GM23338 (cell line): ENCODE results near the gene EPAS1. TPM values are rescaled to one million over a fixed set of nuclear protein-coding genes. Genes with fewer than 3 reads are reported as not detected.

Experiments
- ATAC-seq: fragments of 200-7000 bp; cut with Tn5 transposase; 3 replicates; pipeline ENCODE4 v1.9.1; 2020
- DNase-seq: peaks from one replicate; pipeline ENCODE4 v3.0.0-alpha.2; 2015; ENCODE audit warnings: low spot score
- H2AFZ ChIP-seq: fragments of 200-600 bp; sonication (generic); 2 replicates; pipeline ENCODE4 v1.8.0; 2016; ENCODE audit warnings: antibody characterized with exemption, mild to moderate bottlenecking, moderate library complexity
- H3F3A ChIP-seq: fragments of 200-600 bp; sonication (generic); replicated peaks from 2 replicates; pipeline ENCODE4 v1.8.0; 2017; ENCODE audit warnings: antibody characterized with exemption, mixed run types, low read depth
- H3K27ac ChIP-seq: fragments of 200-600 bp; sonication (generic); 2 replicates; pipeline ENCODE4 v1.6.1; 2016; ENCODE audit warnings: low read depth
- H3K27me3 ChIP-seq: fragments of 200-600 bp; sonication (generic); 2 replicates; pipeline ENCODE4 v1.8.0; 2016; ENCODE audit warnings: mild to moderate bottlenecking, mixed run types, moderate library complexity; ENCODE audit not compliant: insufficient read depth
- H3K36me3 ChIP-seq: fragments of 200-600 bp; sonication (generic); 2 replicates; pipeline ENCODE4 v1.8.0; 2016; ENCODE audit warnings: mild to moderate bottlenecking; ENCODE audit not compliant: insufficient read depth
- H3K4me1 ChIP-seq: fragments of 200-600 bp; sonication (generic); 2 replicates; pipeline ENCODE4 v1.8.0; 2016; ENCODE audit warnings: mild to moderate bottlenecking, moderate library complexity; ENCODE audit not compliant: insufficient read depth
- H3K4me2 ChIP-seq: fragments of 200-600 bp; sonication (generic); 2 replicates; pipeline ENCODE4 v1.7.1; 2017; ENCODE audit warnings: mixed run types
- H3K4me3 ChIP-seq: fragments of 200-600 bp; sonication (generic); 2 replicates; pipeline ENCODE4 v1.6.1; 2016; ENCODE audit warnings: mixed run types
- H3K79me2 ChIP-seq: fragments of 200-600 bp; sonication (generic); replicated peaks from 2 replicates; pipeline ENCODE4 v1.8.0; 2017; ENCODE audit warnings: mild to moderate bottlenecking; ENCODE audit not compliant: insufficient read depth
- H3K9me2 ChIP-seq: fragments of 200-600 bp; sonication (generic); 2 replicates; pipeline ENCODE4 v1.8.0; 2017; ENCODE audit not compliant: insufficient read depth
- H4K20me1 ChIP-seq: fragments of 200-600 bp; sonication (generic); replicated peaks from 2 replicates; pipeline ENCODE4 v1.8.0; 2017; ENCODE audit warnings: mild to moderate bottlenecking; ENCODE audit not compliant: insufficient read depth
- H3K27ac Mint-ChIP-seq: 2 replicates; pipeline ENCODE4 v1.8.0; 2020; ENCODE audit warnings: inconsistent platforms, mild to moderate bottlenecking, moderate library complexity, mixed read lengths
- H3K27me3 Mint-ChIP-seq: 3 replicates; pipeline ENCODE4 v1.8.0; 2022; ENCODE audit warnings: low read depth, mild to moderate bottlenecking, moderate library complexity, mixed read lengths, inconsistent platforms; ENCODE audit not compliant: insufficient read depth, poor library complexity
- H3K36me3 Mint-ChIP-seq: 3 replicates; pipeline ENCODE4 v1.8.0; 2021; ENCODE audit warnings: low read depth, mild to moderate bottlenecking, inconsistent platforms, moderate library complexity, mixed read lengths
- H3K4me1 Mint-ChIP-seq: 3 replicates; pipeline ENCODE4 v1.8.0; 2020; ENCODE audit warnings: mild to moderate bottlenecking, inconsistent platforms, mixed read lengths
- H3K4me3 Mint-ChIP-seq: 3 replicates; pipeline ENCODE4 v1.8.0; 2021; ENCODE audit warnings: moderate library complexity, mild to moderate bottlenecking, inconsistent platforms, mixed read lengths
- H3K9me3 Mint-ChIP-seq: 3 replicates; pipeline ENCODE4 v1.8.0; 2020; ENCODE audit warnings: moderate library complexity, mild to moderate bottlenecking, inconsistent platforms, mixed read lengths
- CREB1 ChIP-seq: fragments of 250-450 bp; sonication (Bioruptor Pico); IDR thresholded peaks from 2 replicates; pipeline ENCODE4 v1.5.0; 2020; ENCODE audit warnings: low read depth, mild to moderate bottlenecking, moderate library complexity
- EZH2phosphoT487 ChIP-seq: fragments of 200-600 bp; sonication (generic); IDR thresholded peaks from one replicate; pipeline ENCODE4 v1.8.1; 2018; ENCODE audit warnings: antibody characterized with exemption; ENCODE audit not compliant: unreplicated experiment
- JUNB ChIP-seq: IDR thresholded peaks from one replicate; pipeline ENCODE4 v1.6.1; 2016; ENCODE audit warnings: antibody characterized with exemption; ENCODE audit not compliant: unreplicated experiment
- NANOG ChIP-seq: IDR thresholded peaks from 2 replicates; pipeline ENCODE4 v1.6.1; 2016; ENCODE audit warnings: antibody characterized with exemption, borderline replicate concordance
- POLR2AphosphoS5 ChIP-seq: IDR thresholded peaks from 2 replicates; pipeline ENCODE4 v1.6.1; 2016; ENCODE audit warnings: antibody characterized with exemption, low read depth
- STAT1 ChIP-seq: IDR thresholded peaks from one replicate; pipeline ENCODE4 v1.6.1; 2016; ENCODE audit warnings: antibody characterized with exemption; ENCODE audit not compliant: unreplicated experiment
- ZNF114 ChIP-seq: fragments of 250-450 bp; sonication (Bioruptor Pico); IDR thresholded peaks from 2 replicates; pipeline ENCODE4 v1.5.0; 2020; ENCODE audit warnings: mild to moderate bottlenecking, moderate library complexity
- ZNF331 ChIP-seq: fragments of 250-450 bp; sonication (Bioruptor Pico); IDR thresholded peaks from 2 replicates; pipeline ENCODE4 v1.5.0; 2020; ENCODE audit warnings: low read depth, mild to moderate bottlenecking, moderate library complexity
- polyA plus RNA-seq: library from polyadenylated mRNA; unstranded; fragments of >200 nt; fragmentation: Nextera tagmentation; extraction: Ambion mirVana; gene quantifications from 2 replicates; pipeline ENCODE4 v1.2.1, GENCODE V29; 2016
- total RNA-seq: library from RNA; depleted of rRNA; stranded (reverse); fragments of >200 nt; shearing (Covaris generic); gene quantifications from 2 replicates; pipeline ENCODE4 v1.2.3, GENCODE V29; 2014
- TF ChIP-seq, protein P1 (sequence below), 2 experiments: fragments of 200-600 bp in 1 of 2; sonication (generic) in 1 of 2; conservative IDR thresholded peaks; 2 replicates each; pipeline versions ENCODE4 v1.5.1 to v1.6.1; 2016 to 2017; ENCODE audit warnings: antibody characterized with exemption in 2 of 2, low read depth in 2 of 2, mild to moderate bottlenecking in 2 of 2, moderate library complexity in 1 of 2
- TF ChIP-seq, protein P2 (sequence below): IDR thresholded peaks from 2 replicates; pipeline ENCODE4 v1.6.1; 2016; ENCODE audit warnings: antibody characterized with exemption
- TF ChIP-seq, protein P3 (sequence below): IDR thresholded peaks from one replicate; pipeline ENCODE4 v1.6.1; 2018; ENCODE audit warnings: antibody characterized with exemption; ENCODE audit not compliant: unreplicated experiment

Gene EPAS1
- total and polyA plus RNA-seq, 2 experiments from 2014 or later, result 0.68 to 5.4 TPM

- no peaks in the 10 kb centered on the region for H4K20me1 ChIP-seq
- no peaks in the 10 kb centered on the region for H3K79me2 ChIP-seq
- H2AFZ ChIP-seq, result no peak overlapping the region
- no peaks in the 10 kb centered on the region for H3K4me1 Mint-ChIP-seq
- no peak overlapping the region for H3K4me2 ChIP-seq
- no peaks in the 10 kb centered on the region for H3K36me3 Mint-ChIP-seq
- peaks cover 6% of the 10 kb centered on the region for H3K27me3 Mint-ChIP-seq
- H3K27me3 ChIP-seq, result no peaks in the 10 kb centered on the region
- DNase-seq, result no peak
- 0 out of 2 replicates have a peak, but pooled peaks cover 6% of the 10 kb centered on the region for H3K9me2 ChIP-seq
- H3K36me3 ChIP-seq, result no peaks in the 10 kb centered on the region
- no peak overlapping the region for H3K4me3 ChIP-seq
- H3K27ac Mint-ChIP-seq, result no peak overlapping the region
- no peak overlapping the region for H3K4me3 Mint-ChIP-seq
- no peak for ATAC-seq
- H3F3A ChIP-seq, result no peaks in the 10 kb centered on the region
- no peak for TF ChIP-seq JUNB
- TF ChIP-seq NANOG, result no peak
- no peak for TF ChIP-seq ZNF114 (CRISPR knock-in tag)
- TF ChIP-seq, protein P1, sequence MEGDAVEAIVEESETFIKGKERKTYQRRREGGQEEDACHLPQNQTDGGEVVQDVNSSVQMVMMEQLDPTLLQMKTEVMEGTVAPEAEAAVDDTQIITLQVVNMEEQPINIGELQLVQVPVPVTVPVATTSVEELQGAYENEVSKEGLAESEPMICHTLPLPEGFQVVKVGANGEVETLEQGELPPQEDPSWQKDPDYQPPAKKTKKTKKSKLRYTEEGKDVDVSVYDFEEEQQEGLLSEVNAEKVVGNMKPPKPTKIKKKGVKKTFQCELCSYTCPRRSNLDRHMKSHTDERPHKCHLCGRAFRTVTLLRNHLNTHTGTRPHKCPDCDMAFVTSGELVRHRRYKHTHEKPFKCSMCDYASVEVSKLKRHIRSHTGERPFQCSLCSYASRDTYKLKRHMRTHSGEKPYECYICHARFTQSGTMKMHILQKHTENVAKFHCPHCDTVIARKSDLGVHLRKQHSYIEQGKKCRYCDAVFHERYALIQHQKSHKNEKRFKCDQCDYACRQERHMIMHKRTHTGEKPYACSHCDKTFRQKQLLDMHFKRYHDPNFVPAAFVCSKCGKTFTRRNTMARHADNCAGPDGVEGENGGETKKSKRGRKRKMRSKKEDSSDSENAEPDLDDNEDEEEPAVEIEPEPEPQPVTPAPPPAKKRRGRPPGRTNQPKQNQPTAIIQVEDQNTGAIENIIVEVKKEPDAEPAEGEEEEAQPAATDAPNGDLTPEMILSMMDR (conservative IDR thresholded peaks at IDR 0.05; ENCODE audit: low read depth in 2 of 2), result no peak
- TF ChIP-seq CREB1 (CRISPR knock-in tag), result no peak
- no peak for TF ChIP-seq ZNF331 (CRISPR knock-in tag)
- TF ChIP-seq, protein P2, sequence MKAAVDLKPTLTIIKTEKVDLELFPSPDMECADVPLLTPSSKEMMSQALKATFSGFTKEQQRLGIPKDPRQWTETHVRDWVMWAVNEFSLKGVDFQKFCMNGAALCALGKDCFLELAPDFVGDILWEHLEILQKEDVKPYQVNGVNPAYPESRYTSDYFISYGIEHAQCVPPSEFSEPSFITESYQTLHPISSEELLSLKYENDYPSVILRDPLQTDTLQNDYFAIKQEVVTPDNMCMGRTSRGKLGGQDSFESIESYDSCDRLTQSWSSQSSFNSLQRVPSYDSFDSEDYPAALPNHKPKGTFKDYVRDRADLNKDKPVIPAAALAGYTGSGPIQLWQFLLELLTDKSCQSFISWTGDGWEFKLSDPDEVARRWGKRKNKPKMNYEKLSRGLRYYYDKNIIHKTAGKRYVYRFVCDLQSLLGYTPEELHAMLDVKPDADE, result no peak
- no peak for TF ChIP-seq STAT1
- TF ChIP-seq EZH2phosphoT487, result no peak
- no peak for TF ChIP-seq POLR2AphosphoS5
- TF ChIP-seq, protein P3, sequence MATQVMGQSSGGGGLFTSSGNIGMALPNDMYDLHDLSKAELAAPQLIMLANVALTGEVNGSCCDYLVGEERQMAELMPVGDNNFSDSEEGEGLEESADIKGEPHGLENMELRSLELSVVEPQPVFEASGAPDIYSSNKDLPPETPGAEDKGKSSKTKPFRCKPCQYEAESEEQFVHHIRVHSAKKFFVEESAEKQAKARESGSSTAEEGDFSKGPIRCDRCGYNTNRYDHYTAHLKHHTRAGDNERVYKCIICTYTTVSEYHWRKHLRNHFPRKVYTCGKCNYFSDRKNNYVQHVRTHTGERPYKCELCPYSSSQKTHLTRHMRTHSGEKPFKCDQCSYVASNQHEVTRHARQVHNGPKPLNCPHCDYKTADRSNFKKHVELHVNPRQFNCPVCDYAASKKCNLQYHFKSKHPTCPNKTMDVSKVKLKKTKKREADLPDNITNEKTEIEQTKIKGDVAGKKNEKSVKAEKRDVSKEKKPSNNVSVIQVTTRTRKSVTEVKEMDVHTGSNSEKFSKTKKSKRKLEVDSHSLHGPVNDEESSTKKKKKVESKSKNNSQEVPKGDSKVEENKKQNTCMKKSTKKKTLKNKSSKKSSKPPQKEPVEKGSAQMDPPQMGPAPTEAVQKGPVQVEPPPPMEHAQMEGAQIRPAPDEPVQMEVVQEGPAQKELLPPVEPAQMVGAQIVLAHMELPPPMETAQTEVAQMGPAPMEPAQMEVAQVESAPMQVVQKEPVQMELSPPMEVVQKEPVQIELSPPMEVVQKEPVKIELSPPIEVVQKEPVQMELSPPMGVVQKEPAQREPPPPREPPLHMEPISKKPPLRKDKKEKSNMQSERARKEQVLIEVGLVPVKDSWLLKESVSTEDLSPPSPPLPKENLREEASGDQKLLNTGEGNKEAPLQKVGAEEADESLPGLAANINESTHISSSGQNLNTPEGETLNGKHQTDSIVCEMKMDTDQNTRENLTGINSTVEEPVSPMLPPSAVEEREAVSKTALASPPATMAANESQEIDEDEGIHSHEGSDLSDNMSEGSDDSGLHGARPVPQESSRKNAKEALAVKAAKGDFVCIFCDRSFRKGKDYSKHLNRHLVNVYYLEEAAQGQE, result no peak
- no peaks in the 10 kb centered on the region for H3K4me1 ChIP-seq
- H3K27ac ChIP-seq, result no peak overlapping the region
- no peaks in the 10 kb centered on the region for H3K9me3 Mint-ChIP-seq
Measured at GRCh38 chr2:46387292-46387691, 90.1 kb downstream of the EPAS1 start.
